Activated T-cell treated with anti-CD3 and anti-CD28 coated beads, Interleukin-2, amount 50 U/mL, for 24 hours (primary cell): ENCODE results near the gene INPP5A.

Source experiments
- DNase-seq: peaks from one replicate; pipeline ENCODE4 v3.0.0-alpha.2; 2020
- H3K27ac Mint-ChIP-seq: 2 replicates; pipeline ENCODE4 v1.8.0; 2020; ENCODE audit warnings: mild to moderate bottlenecking, mixed read lengths
- H3K27me3 Mint-ChIP-seq: 2 replicates; pipeline ENCODE4 v1.8.0; 2020; ENCODE audit warnings: mixed read lengths
- H3K36me3 Mint-ChIP-seq: 2 replicates; pipeline ENCODE4 v1.8.0; 2020; ENCODE audit warnings: low read depth, mixed read lengths
- H3K4me1 Mint-ChIP-seq: 2 replicates; pipeline ENCODE4 v1.8.0; 2020; ENCODE audit warnings: low read depth, mixed read lengths
- H3K4me3 Mint-ChIP-seq: 2 replicates; pipeline ENCODE4 v1.8.0; 2020; ENCODE audit warnings: mild to moderate bottlenecking, moderate library complexity, mixed read lengths
- H3K9me3 Mint-ChIP-seq: 2 replicates; pipeline ENCODE4 v1.8.0; 2020; ENCODE audit warnings: mixed read lengths

INPP5A gene

DNA sequence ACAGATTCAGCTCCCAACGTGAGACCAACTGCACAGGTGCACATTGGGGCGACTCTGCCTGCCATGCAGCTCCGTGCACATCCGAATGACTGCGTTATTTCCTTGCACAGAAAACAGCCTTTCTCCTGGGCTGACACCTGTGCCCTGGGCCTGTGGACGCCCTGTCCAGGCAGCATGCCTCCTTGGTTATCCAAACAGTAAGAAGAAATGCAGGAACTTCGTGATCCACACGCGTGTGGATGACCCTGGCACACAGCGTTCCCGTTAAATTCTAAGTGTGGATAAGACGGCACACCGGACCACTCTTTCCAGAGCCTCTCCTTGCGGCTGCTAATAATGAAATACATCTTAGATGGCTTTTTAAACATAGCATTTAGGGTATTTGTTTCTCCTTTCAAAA, 208.8 kb downstream of the INPP5A start:
- no peak overlapping the region for H3K4me3 Mint-ChIP-seq
- H3K36me3 Mint-ChIP-seq = peaks cover 20% of the 10 kb centered on the region
- H3K4me1 Mint-ChIP-seq = no peaks in the 10 kb centered on the region
- H3K27me3 Mint-ChIP-seq = no peaks in the 10 kb centered on the region
- no peak for DNase-seq
- H3K9me3 Mint-ChIP-seq = no peaks in the 10 kb centered on the region
- H3K27ac Mint-ChIP-seq = no peak overlapping the region

DNA sequence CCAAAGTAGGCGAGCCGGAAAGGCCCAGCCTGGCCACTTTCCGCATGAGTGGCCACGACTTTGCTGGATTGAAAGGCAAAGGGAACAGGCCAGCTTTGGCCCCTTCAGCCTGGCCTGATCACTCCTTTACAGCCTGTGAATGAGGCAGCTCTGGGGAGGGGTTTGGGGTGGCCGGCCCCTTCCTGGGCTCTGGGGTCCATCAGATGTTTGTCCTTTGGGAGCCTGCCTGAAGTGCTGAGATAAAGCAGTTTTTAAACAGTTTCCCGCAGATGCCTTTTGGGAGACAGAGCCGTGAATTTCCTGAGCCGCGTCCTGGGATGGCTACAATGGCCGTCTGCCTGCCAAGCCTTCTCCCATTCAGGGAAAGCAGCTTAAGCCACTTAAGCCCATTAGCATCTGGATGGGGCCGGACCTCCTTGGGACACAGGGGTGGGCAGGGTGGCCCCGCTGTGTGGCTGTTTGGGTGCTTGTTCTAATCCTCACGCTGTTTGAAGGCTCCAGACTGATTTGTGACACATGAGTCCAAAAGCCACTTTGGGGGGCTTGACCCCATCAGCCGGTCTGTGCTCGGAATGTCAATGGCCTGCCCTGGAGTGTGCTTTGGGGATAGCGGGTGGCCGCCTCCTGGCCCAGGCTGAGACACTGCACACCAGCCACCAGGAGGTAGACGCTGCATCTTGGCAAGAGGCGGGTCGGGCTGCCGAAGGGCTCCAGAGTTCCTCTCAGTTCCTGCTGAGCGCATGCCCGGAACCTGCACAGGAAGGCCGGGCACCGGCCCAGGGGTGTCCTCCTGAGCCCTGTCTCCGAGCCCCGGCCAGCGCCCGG, 209.4 kb downstream of the INPP5A start:
- H3K4me3 Mint-ChIP-seq = no peak overlapping the region
- DNase-seq = no peak
- H3K27me3 Mint-ChIP-seq = no peaks in the 10 kb centered on the region
- H3K4me1 Mint-ChIP-seq = no peaks in the 10 kb centered on the region
- H3K36me3 Mint-ChIP-seq = peaks cover 21% of the 10 kb centered on the region
- H3K27ac Mint-ChIP-seq = no peak overlapping the region
- no peaks in the 10 kb centered on the region for H3K9me3 Mint-ChIP-seq

- DNase-seq = no peak
- Mint-ChIP-seq H3K4me3 (no peak overlapping the region), H3K36me3 (peaks cover 24% of the 10 kb centered on the region), H3K4me1 (no peaks in the 10 kb centered on the region), H3K27me3 (no peaks in the 10 kb centered on the region), H3K27ac (no peak overlapping the region), H3K9me3 (no peaks in the 10 kb centered on the region)
Observed at GRCh38 chr10:132748135-132748534, 210.5 kb downstream of the INPP5A start.

GRCh38 chr10:132748545-132749370, 211.2 kb downstream of the INPP5A start:
- H3K9me3 Mint-ChIP-seq = no peaks in the 10 kb centered on the region
- no peaks in the 10 kb centered on the region for H3K4me1 Mint-ChIP-seq
- no peaks in the 10 kb centered on the region for H3K27me3 Mint-ChIP-seq
- H3K4me3 Mint-ChIP-seq = no peak overlapping the region
- no peak overlapping the region for H3K27ac Mint-ChIP-seq
- peaks cover 30% of the 10 kb centered on the region for H3K36me3 Mint-ChIP-seq
- no peak for DNase-seq

- DNase-seq = no peak
- Mint-ChIP-seq H3K36me3 (peaks cover 36% of the 10 kb centered on the region), H3K9me3 (no peaks in the 10 kb centered on the region)
Observed at GRCh38 chr10:132749371-132749795, 211.8 kb downstream of the INPP5A start.

GRCh38 chr10:132750936-132751335, 213.3 kb downstream of the INPP5A start:
- H3K9me3 Mint-ChIP-seq = peaks cover 6% of the 10 kb centered on the region
- peaks cover 51% of the 10 kb centered on the region for H3K36me3 Mint-ChIP-seq
- H3K27ac Mint-ChIP-seq = no peak overlapping the region
- no peaks in the 10 kb centered on the region for H3K27me3 Mint-ChIP-seq
- H3K4me3 Mint-ChIP-seq = no peak overlapping the region
- H3K4me1 Mint-ChIP-seq = no peaks in the 10 kb centered on the region
- no peak for DNase-seq

More at GRCh38 chr10:132749371-132749795, 211.8 kb downstream of the INPP5A start:
- Mint-ChIP-seq H3K27ac (no peak overlapping the region), H3K4me3 (no peak overlapping the region), H3K27me3 (no peaks in the 10 kb centered on the region), H3K4me1 (no peaks in the 10 kb centered on the region)

DNA sequence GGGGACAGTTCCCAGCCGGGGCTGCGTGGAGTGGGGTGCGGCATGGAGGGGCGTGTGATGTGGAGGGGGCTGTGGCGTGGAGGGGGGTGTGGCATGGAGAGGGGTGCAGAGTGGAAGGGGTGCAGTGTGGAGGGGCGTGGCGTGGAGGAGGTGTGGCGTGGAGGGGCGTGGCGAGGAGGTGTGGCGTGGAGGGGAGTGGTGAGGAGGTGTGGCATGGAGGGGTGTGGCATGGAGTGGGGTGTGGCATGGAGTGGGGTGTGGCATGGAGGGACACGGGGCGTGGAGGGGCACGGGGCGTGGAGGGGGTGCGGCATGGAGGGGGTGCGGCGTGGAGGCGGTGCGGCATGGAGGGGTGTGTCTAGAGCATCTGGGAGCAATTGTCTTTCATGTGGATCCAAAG, 214.8 kb downstream of the INPP5A start:
- Mint-ChIP-seq H3K27ac (no peak overlapping the region), H3K4me3 (no peak overlapping the region), H3K9me3 (peaks cover 6% of the 10 kb centered on the region), H3K27me3 (no peaks in the 10 kb centered on the region), H3K36me3 (peaks cover 63% of the 10 kb centered on the region), H3K4me1 (no peaks in the 10 kb centered on the region)
- DNase-seq = no peak

- Mint-ChIP-seq H3K4me3 (no peak overlapping the region), H3K4me1 (no peaks in the 10 kb centered on the region), H3K36me3 (peaks cover 64% of the 10 kb centered on the region), H3K27ac (no peak overlapping the region), H3K27me3 (no peaks in the 10 kb centered on the region), H3K9me3 (peaks cover 6% of the 10 kb centered on the region)
- no peak for DNase-seq
Observed at GRCh38 chr10:132752961-132753360, 215.4 kb downstream of the INPP5A start.

GRCh38 chr10:132753596-132753995, 216.0 kb downstream of the INPP5A start:
- Mint-ChIP-seq H3K27ac (no peak overlapping the region), H3K4me3 (no peak overlapping the region), H3K4me1 (no peaks in the 10 kb centered on the region), H3K36me3 (peaks cover 64% of the 10 kb centered on the region), H3K9me3 (peaks cover 6% of the 10 kb centered on the region), H3K27me3 (no peaks in the 10 kb centered on the region)
- no peak for DNase-seq

DNA sequence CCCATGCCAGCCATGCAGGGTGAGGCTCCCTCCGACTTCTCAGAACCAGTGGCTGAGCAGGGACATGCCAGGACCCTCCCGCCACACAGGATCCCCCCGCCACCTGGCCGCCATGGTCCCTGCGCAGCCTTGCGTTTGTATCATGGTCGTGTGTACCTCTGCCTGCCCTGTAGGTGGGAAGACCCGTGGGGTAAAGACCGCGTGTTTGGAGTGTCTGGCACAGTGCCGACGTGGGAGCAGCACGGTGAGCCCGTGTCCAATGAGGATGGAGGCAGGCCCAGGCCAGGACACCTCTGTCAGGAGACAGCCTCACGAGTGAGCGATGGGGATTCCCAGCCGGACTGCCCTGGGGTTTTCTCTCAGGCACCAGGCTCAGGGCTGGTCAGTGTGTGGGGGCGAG, 216.5 kb downstream of the INPP5A start:
- peaks cover 68% of the 10 kb centered on the region for H3K36me3 Mint-ChIP-seq

DNA sequence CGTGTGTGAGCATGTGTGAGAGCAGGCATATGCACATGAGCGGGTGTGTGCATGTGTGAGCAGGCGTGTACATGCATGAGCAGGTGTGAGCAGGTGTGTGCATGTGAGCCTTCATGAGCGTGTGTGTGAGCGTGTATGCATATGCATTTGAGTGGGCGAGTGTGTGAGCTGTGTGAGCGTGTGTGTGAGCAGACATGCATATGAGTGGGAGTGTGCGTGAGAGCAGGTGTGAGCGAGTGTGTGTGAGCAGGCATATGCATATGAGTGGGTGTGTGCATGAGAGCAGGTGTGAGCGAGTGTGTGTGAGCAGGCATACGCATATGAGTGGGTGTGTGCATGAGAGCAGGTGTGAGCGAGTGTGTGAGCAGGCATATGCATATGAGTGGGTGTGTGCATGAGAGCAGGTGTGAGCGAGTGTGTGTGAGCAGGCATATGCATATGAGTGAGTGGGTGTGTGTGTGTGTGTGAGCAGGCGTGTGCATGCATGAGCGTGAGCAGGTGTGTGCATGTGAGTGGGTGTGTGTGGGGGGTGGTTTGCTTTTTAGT, 217.7 kb downstream of the INPP5A start:
- Mint-ChIP-seq H3K4me3 (no peak overlapping the region), H3K9me3 (peaks cover 6% of the 10 kb centered on the region), H3K27me3 (no peaks in the 10 kb centered on the region), H3K36me3 (peaks cover 62% of the 10 kb centered on the region), H3K27ac (no peak overlapping the region), H3K4me1 (no peaks in the 10 kb centered on the region)
- DNase-seq = no peak

More for the DNA sequence above, 216.5 kb downstream of the INPP5A start:
- Mint-ChIP-seq H3K4me3 (no peak overlapping the region), H3K27ac (no peak overlapping the region), H3K4me1 (no peaks in the 10 kb centered on the region), H3K9me3 (peaks cover 6% of the 10 kb centered on the region), H3K27me3 (no peaks in the 10 kb centered on the region)
- DNase-seq = no peak

DNA sequence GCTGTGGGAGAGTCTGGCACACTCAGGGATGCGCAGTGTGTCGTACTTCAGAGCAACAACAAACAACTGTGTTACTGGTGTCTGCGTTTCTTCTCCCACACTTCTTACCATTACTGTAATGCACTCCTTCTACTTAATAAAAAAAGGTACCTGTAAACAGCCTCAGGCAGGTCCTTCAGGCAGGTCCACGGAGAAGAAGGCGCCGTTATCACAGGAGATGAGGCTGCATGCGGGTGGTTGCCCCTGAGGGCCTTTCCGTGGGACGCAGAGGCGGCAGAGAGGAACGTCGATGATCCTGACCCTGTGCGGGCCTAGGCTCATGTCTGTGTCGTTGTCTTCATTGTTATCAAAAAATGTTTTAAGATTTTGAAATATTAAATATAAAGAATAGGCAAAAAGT, 219.0 kb downstream of the INPP5A start:
- Mint-ChIP-seq H3K4me1 (peaks cover 2% of the 10 kb centered on the region), H3K27me3 (no peaks in the 10 kb centered on the region), H3K9me3 (peaks cover 6% of the 10 kb centered on the region), H3K27ac (no peak overlapping the region), H3K36me3 (peaks cover 54% of the 10 kb centered on the region), H3K4me3 (no peak overlapping the region)
- DNase-seq = no peak

DNA sequence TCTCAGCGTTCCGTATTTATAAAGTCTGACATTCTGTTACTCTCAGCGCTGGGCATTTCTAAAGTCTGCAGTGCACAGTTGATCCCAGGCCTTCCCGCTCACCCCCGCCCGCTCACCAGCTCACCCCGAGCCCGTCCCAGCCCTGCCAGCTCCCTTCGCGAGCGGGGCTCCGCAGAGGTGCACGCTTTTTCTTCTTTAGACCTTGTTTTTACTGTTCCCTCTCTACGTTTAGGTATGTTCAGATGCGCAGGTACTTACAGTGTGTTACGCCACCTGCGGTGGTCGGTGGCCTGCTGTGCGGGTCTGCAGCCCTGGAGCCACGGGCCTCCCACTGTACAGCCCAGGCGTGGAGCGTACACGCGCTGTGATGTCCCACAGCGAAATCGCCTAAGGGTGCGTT, 219.6 kb downstream of the INPP5A start:
- H3K36me3 Mint-ChIP-seq = peaks cover 48% of the 10 kb centered on the region
- H3K27me3 Mint-ChIP-seq = no peaks in the 10 kb centered on the region
- peaks cover 6% of the 10 kb centered on the region for H3K9me3 Mint-ChIP-seq
- H3K4me1 Mint-ChIP-seq = peaks cover 7% of the 10 kb centered on the region
- no peak overlapping the region for H3K27ac Mint-ChIP-seq
- no peak overlapping the region for H3K4me3 Mint-ChIP-seq
- no peak for DNase-seq

DNA sequence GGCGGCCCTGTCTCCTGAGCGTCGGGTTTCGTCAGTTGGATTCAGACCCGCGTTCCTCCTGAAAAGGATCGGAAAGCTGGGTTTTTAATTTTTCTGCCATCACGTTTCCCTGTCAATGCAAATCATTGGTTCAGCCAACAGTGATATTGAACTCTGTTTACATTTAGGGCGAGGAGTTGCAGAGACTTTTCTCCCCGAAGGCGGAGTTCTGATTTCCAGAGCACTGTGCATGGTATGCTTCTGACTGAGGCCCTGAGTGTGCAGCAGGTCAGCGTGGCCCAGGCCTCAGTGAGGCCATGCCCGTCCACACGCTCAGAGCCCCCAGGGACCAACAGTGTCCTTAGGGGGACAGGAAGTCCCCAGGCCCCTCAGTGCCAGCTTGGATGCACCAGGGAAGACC, 221.3 kb downstream of the INPP5A start:
- Mint-ChIP-seq H3K27ac (no peak overlapping the region), H3K36me3 (peaks cover 41% of the 10 kb centered on the region), H3K9me3 (peaks cover 6% of the 10 kb centered on the region)

More for the DNA sequence above, 221.3 kb downstream of the INPP5A start:
- no peak overlapping the region for H3K4me3 Mint-ChIP-seq
- H3K4me1 Mint-ChIP-seq = peaks cover 12% of the 10 kb centered on the region
- DNase-seq = no peak
- H3K27me3 Mint-ChIP-seq = no peaks in the 10 kb centered on the region
